Endothelial cell of umbilical vein (primary cell): ENCODE measurements around the gene SNCB. TPM values are rescaled to one million over a fixed set of nuclear protein-coding genes. Genes with fewer than 3 reads are reported as not detected.

Experiments used
- BruUV-seq: library from RNA; stranded (reverse); fragments of 400-500 nt; replicated peaks from 2 replicates; lab custom pipeline; 2021; lab: Mats Ljungman, UMichigan
- CTCF ChIA-PET: fragments of 300-600, 350-600 bp; sonication (Branson Sonifier 250); formaldehyde crosslinking; loops from one replicate; lab custom pipeline; 2021; ENCODE audit warnings: antibody characterized with exemption, inconsistent platforms; lab: Charles Lee
- POLR2A ChIA-PET: fragments of 300-600, 350-600 bp; sonication (Branson Sonifier 250); formaldehyde crosslinking; loops from one replicate; lab custom pipeline; 2021; ENCODE audit warnings: antibody characterized with exemption, inconsistent platforms; lab: Charles Lee
- DNase-seq: peaks from one replicate; pipeline ENCODE4 v3.0.0-alpha.2; 2011; ENCODE audit warnings: low read depth, low spot score
- FAIRE-seq: peaks from 2 replicates; lab custom pipeline; 2011; peaks lifted over from hg19 to GRCh38; lab: Jason Lieb, UNC
- H2AFZ ChIP-seq: 2 replicates; pipeline ENCODE4 v1.6.0; 2012; ENCODE audit warnings: low read depth, low read length, control low read depth, inconsistent platforms
- H3K27ac ChIP-seq: 2 replicates; pipeline ENCODE4 v1.5.1; 2011; ENCODE audit warnings: low read depth, mild to moderate bottlenecking, control low read depth, low read length, moderate library complexity; ENCODE audit not compliant: insufficient read depth
- H3K27me3 ChIP-seq, 2 experiments: 2 replicates each; pipeline versions ENCODE4 v1.6.0 to v1.6.1; 2011; ENCODE audit warnings: low read length in 2 of 2, mixed read lengths in 1 of 2; ENCODE audit not compliant: control insufficient read depth in 2 of 2, insufficient read depth in 2 of 2
- H3K36me3 ChIP-seq, 2 experiments: 2 replicates in 1 of 2; 3 replicates in 1 of 2; pipeline ENCODE4 v1.5.1; 2011; ENCODE audit warnings: low read length in 2 of 2, mild to moderate bottlenecking in 1 of 2, moderate library complexity in 1 of 2; ENCODE audit not compliant: control insufficient read depth in 2 of 2, insufficient read depth in 2 of 2; ENCODE audit errors: extremely low read depth in 1 of 2
- H3K4me1 ChIP-seq: 3 replicates; pipeline ENCODE4 v1.5.1; 2011; ENCODE audit warnings: mild to moderate bottlenecking, low read length; ENCODE audit not compliant: control insufficient read depth, insufficient read depth; ENCODE audit errors: extremely low read depth
- H3K4me2 ChIP-seq: 2 replicates; pipeline ENCODE4 v1.6.1; 2011; ENCODE audit warnings: low read length, control low read depth, mixed read lengths; ENCODE audit not compliant: insufficient read depth
- H3K4me3 ChIP-seq, 3 experiments: fragments of 200-600 bp in 1 of 3; sonication (generic), shearing (Covaris generic) in 1 of 3; replicated peaks in 1 of 3; 2 replicates each; pipeline ENCODE4 v1.5.1; 2011 to 2016; ENCODE audit warnings: control low read depth in 3 of 3, low read length in 3 of 3, mild to moderate bottlenecking in 2 of 3, inconsistent platforms in 1 of 3, low read depth in 1 of 3, moderate library complexity in 1 of 3; ENCODE audit not compliant: insufficient read depth in 1 of 3
- H3K79me2 ChIP-seq: 2 replicates; pipeline ENCODE4 v1.6.0; 2012; ENCODE audit warnings: low read length, inconsistent platforms; ENCODE audit not compliant: control insufficient read depth, insufficient read depth
- H3K9ac ChIP-seq: replicated peaks from 2 replicates; pipeline ENCODE3; 2011; ENCODE audit warnings: low read length, control low read depth; ENCODE audit not compliant: insufficient read depth; ENCODE audit errors: extremely low read depth
- H3K9me1 ChIP-seq: replicated peaks from 3 replicates; pipeline ENCODE4 v1.6.0; 2011; ENCODE audit warnings: mild to moderate bottlenecking, low read length; ENCODE audit not compliant: control insufficient read depth, insufficient read depth; ENCODE audit errors: extremely low read depth
- H3K9me3 ChIP-seq: replicated peaks from 2 replicates; pipeline ENCODE4 v1.5.1; 2012; ENCODE audit warnings: low read length, inconsistent platforms; ENCODE audit not compliant: control insufficient read depth, insufficient read depth
- H4K20me1 ChIP-seq: replicated peaks from 2 replicates; pipeline ENCODE3; 2011; ENCODE audit warnings: mild to moderate bottlenecking, low read length; ENCODE audit not compliant: control insufficient read depth, insufficient read depth; ENCODE audit errors: extremely low read depth
- CTCF ChIP-seq, 2 donors: IDR thresholded peaks; 1 replicate in 1 of 2; 2 replicates in 1 of 2; pipeline ENCODE4 v1.5.1; 2011; ENCODE audit warnings: low read length in 2 of 2, mild to moderate bottlenecking in 2 of 2, moderate library complexity in 2 of 2, control low read depth in 1 of 2, inconsistent platforms in 1 of 2, low read depth in 1 of 2; ENCODE audit not compliant: insufficient read depth in 1 of 2; ENCODE audit errors: extremely low read depth in 1 of 2
- EZH2 ChIP-seq: IDR thresholded peaks from 2 replicates; pipeline ENCODE4 v1.6.1; 2012; ENCODE audit warnings: borderline replicate concordance, low read depth, mild to moderate bottlenecking, moderate library complexity, low read length, inconsistent platforms; ENCODE audit not compliant: severe bottlenecking
- FOS ChIP-seq: IDR thresholded peaks from 2 replicates; pipeline ENCODE4 v1.6.1; 2011; ENCODE audit warnings: mild to moderate bottlenecking, low read length, moderate library complexity, borderline replicate concordance; ENCODE audit not compliant: insufficient read depth
- GATA2 ChIP-seq: IDR thresholded peaks from 2 replicates; pipeline ENCODE4 v1.7.0; 2011; ENCODE audit warnings: low read depth, mild to moderate bottlenecking, moderate library complexity, mixed read lengths, low read length; ENCODE audit not compliant: insufficient read length, insufficient read depth
- JUN ChIP-seq: IDR thresholded peaks from 2 replicates; pipeline ENCODE4 v1.6.1; 2011; ENCODE audit warnings: borderline replicate concordance, low read depth; ENCODE audit not compliant: insufficient read length, insufficient read depth
- MAX ChIP-seq: IDR thresholded peaks from 2 replicates; pipeline ENCODE4 v1.6.1; 2011; ENCODE audit not compliant: insufficient read depth, insufficient read length
- MYC ChIP-seq: IDR thresholded peaks from one replicate; pipeline ENCODE4 v1.6.1; 2011; ENCODE audit warnings: mild to moderate bottlenecking, low read depth, low read length
- POLR2A ChIP-seq: IDR thresholded peaks from 2 replicates; pipeline ENCODE4 v1.6.1; 2012; ENCODE audit warnings: low read depth, mild to moderate bottlenecking, control low read depth, low read length
- POLR2AphosphoS5 ChIP-seq: IDR thresholded peaks from 2 replicates; pipeline ENCODE4 v1.6.1; 2012; ENCODE audit warnings: low read depth, mild to moderate bottlenecking, control low read depth, low read length, moderate library complexity; ENCODE audit not compliant: insufficient read depth
- dilution Hi-C: fragments of 300-500 bp; cut with MboI; formaldehyde crosslinking; loops from one replicate; pipeline ENCODE4 v1.15.0; 2019; ENCODE audit warnings: low sequenced_read_pairs; ENCODE audit not compliant: extremely low pct_ligation_motif_present
- intact Hi-C: fragments of 100-400 bp; cut with micrococcal nuclease; formaldehyde crosslinking; loops from one replicate; pipeline ENCODE4 v1.10.0; 2022
- polyA plus RNA-seq, 4 experiments: library from polyadenylated mRNA; depleted of rRNA in 3 of 4; stranded (reverse) in 3 of 4; unstranded in 1 of 4; fragments of >200 nt; gene quantifications; 2 replicates each; pipeline versions ENCODE4 v1.2.1 to v1.2.3, GENCODE V29; 2011 to 2012; ENCODE audit warnings: missing spikeins in 1 of 4
- total RNA-seq: library from RNA; stranded (reverse); gene quantifications from 2 replicates; pipeline ENCODE4 v1.2.3, GENCODE V29; 2021

The SNCB gene
- total and polyA plus RNA-seq, 2 donors (not counting 3 experiments of a cell fraction or from before 2014, with no cell fraction given) = 0.08 TPM; not detected in 1

GRCh38 chr5:176606875-176607274 lies 23.5 kb downstream of the SNCB start:
- TF ChIP-seq CTCF (IDR thresholded peaks at IDR 0.05; ENCODE audit: extremely low read depth in 1 of 2, insufficient read depth in 1 of 2, low read depth in 1 of 2, low read length in 2 of 2) (no peak), MYC (no peak)
- FAIRE-seq (no peak), DNase-seq (no peak)
- Histone ChIP-seq H3K4me2 (no peak overlapping the region), H3K9ac (no peak overlapping the region), H3K4me1 (peaks cover 2% of the 10 kb centered on the region), H3K27ac (no peak overlapping the region), H3K27me3 (no peaks in the 10 kb centered on the region), H4K20me1 (no peaks in the 10 kb centered on the region), H3K79me2 (no peaks in the 10 kb centered on the region), H3K9me1 (no peaks in the 10 kb centered on the region), H2AFZ (no peak overlapping the region), H3K4me3 (no peak overlapping the region), H3K36me3 (no peaks in the 10 kb centered on the region), H3K9me3 (no peaks in the 10 kb centered on the region)
- POLR2A ChIA-PET = no interaction called here
- intact Hi-C loops (no loop called here), dilution Hi-C loops (no loop called here)
- CTCF ChIA-PET = interaction anchor here (1.3 to 1.4 kb wide), 2 partner anchors 10 to 239 kb away, joined by 3 read pairs; no protein-coding TSS in a partner anchor
- no TSS peak for BruUV-seq

- H3K9me3 ChIP-seq = no peaks in the 10 kb centered on the region
- H3K4me2 ChIP-seq = no peak overlapping the region
- no peak overlapping the region for H3K4me3 ChIP-seq
- intact Hi-C loops (no loop called here), dilution Hi-C loops (no loop called here)
- POLR2A ChIA-PET = interaction anchor here (1.2 kb wide), 1 partner anchor 12 kb away, joined by 3 read pairs; no protein-coding TSS in a partner anchor
- no peak overlapping the region for H3K9ac ChIP-seq
- CTCF ChIA-PET = interaction anchor here (0.6 to 1.4 kb wide), 3 partner anchors 9 to 238 kb away, joined by 3 read pairs; no protein-coding TSS in a partner anchor
- H4K20me1 ChIP-seq = no peaks in the 10 kb centered on the region
- no peaks in the 10 kb centered on the region for H3K36me3 ChIP-seq
- DNase-seq (no peak), FAIRE-seq (no peak)
- TF ChIP-seq POLR2A = no peak
- no peak for TF ChIP-seq GATA2
- no peak for TF ChIP-seq FOS
- no peak for TF ChIP-seq EZH2
- no peak for TF ChIP-seq POLR2AphosphoS5
- TF ChIP-seq MYC = no peak
- no peak for TF ChIP-seq CTCF (IDR thresholded peaks at IDR 0.05; ENCODE audit: extremely low read depth in 1 of 2, insufficient read depth in 1 of 2, low read depth in 1 of 2, low read length in 2 of 2)
- TF ChIP-seq MAX = no peak
- TF ChIP-seq JUN = no peak
- no peaks in the 10 kb centered on the region for H3K9me1 ChIP-seq
- H3K27ac ChIP-seq = no peak overlapping the region
- no peaks in the 10 kb centered on the region for H3K4me1 ChIP-seq
- no peaks in the 10 kb centered on the region for H3K79me2 ChIP-seq
- no peak overlapping the region for H2AFZ ChIP-seq
- no peaks in the 10 kb centered on the region for H3K27me3 ChIP-seq
- no TSS peak for BruUV-seq
These were observed 24.3 kb downstream of the SNCB start for GRCh38 chr5:176606032-176606431.
